Measurements from ENCODE around the gene FCN3. TPM values are rescaled to one million over a fixed set of nuclear protein-coding genes. Genes with fewer than 3 reads are reported as not detected.

Gene FCN3
- total and polyA plus RNA-seq, 2 donors from 2014 or later, result 7.9 to 240 TPM

- H3K4me1 ChIP-seq (ENCODE audit: control insufficient read depth in 2 of 3, insufficient read depth in 2 of 3, low read depth in 1 of 3, low read length in 3 of 3), result peaks cover 6 to 18% (median 12%) of the 10 kb centered on the region in 3 donors
- H3K9ac ChIP-seq (ENCODE audit: low read length in 3 of 3), result no peak overlapping the region
- no peaks in the 10 kb centered on the region for H3K27me3 ChIP-seq (ENCODE audit: control insufficient read depth, insufficient read depth, low read length)
- FAIRE-seq (no peak), DNase-seq (peak; percentile 54 to 84 (median 69))
- no peaks in the 10 kb centered on the region for H3K9me3 ChIP-seq (ENCODE audit: control insufficient read depth in 2 of 3, insufficient read depth in 1 of 3, low read length in 3 of 3)
- H3K36me3 ChIP-seq (ENCODE audit: control insufficient read depth in 2 of 3, insufficient read depth in 3 of 3, low read length in 3 of 3), result no peaks in the 10 kb centered on the region
- intact Hi-C loops (cut with DNase I), result no loop called here
- H3K27ac ChIP-seq (ENCODE audit: low read depth in 2 of 2, low read length in 2 of 2), result no peak overlapping the region
- no peak for TF ChIP-seq CTCF (IDR thresholded peaks at IDR 0.05; ENCODE audit: borderline replicate concordance, extremely low read depth, insufficient read depth)
- H3K4me3 ChIP-seq (ENCODE audit: low read length in 3 of 3), result peak overlapping the region in 1 of 3 donors; percentile 11
These were observed 24.8 kb upstream of the FCN3 start for GRCh38 chr1:27399251-27400025.

GRCh38 chr1:27398405-27399149 lies 24.0 kb upstream of the FCN3 start:
- Histone ChIP-seq H3K27ac (ENCODE audit: low read depth in 2 of 2, low read length in 2 of 2) (no peak overlapping the region), H3K4me1 (ENCODE audit: control insufficient read depth in 2 of 3, insufficient read depth in 2 of 3, low read depth in 1 of 3, low read length in 3 of 3) (peaks cover 6 to 14% (median 9%) of the 10 kb centered on the region in 3 donors), H3K4me3 (ENCODE audit: low read length in 3 of 3) (no peak overlapping the region), H3K27me3 (ENCODE audit: control insufficient read depth, insufficient read depth, low read length) (no peaks in the 10 kb centered on the region), H3K9me3 (ENCODE audit: control insufficient read depth in 2 of 3, insufficient read depth in 1 of 3, low read length in 3 of 3) (no peaks in the 10 kb centered on the region), H3K36me3 (ENCODE audit: control insufficient read depth in 2 of 3, insufficient read depth in 3 of 3, low read length in 3 of 3) (no peaks in the 10 kb centered on the region), H3K9ac (ENCODE audit: low read length in 3 of 3) (no peak overlapping the region)
- no peak for DNase-seq
- intact Hi-C loops (cut with DNase I), result no loop called here
- TF ChIP-seq CTCF (IDR thresholded peaks at IDR 0.05; ENCODE audit: borderline replicate concordance, extremely low read depth, insufficient read depth), result no peak
- no peak for FAIRE-seq

DNA sequence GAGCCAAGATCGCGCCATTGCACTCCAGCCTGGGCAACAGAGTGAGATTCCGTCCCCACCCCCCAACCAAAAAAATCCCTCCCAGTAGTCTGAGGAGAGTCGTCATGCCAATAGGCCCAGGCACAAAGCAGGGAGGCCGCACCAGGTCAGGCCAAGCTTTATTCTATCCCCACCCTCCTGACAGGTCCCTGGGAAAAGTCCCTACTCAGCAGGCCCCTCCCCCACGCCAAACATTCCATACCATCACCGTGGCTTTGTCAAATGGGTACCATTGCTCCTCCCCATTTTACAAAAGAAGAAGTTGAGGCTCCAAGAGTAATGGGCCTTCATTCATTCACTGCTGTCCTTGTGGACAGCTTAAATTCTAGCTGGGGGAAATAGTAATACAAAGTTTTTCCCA lies 23.1 kb upstream of the FCN3 start:
- no peak for FAIRE-seq
- H3K4me3 ChIP-seq (ENCODE audit: low read length in 3 of 3), result no peak overlapping the region
- no peaks in the 10 kb centered on the region for H3K9me3 ChIP-seq (ENCODE audit: control insufficient read depth in 2 of 3, insufficient read depth in 1 of 3, low read length in 3 of 3)
- H3K9ac ChIP-seq (ENCODE audit: low read length in 3 of 3), result no peak overlapping the region
- no peak overlapping the region for H3K27ac ChIP-seq (ENCODE audit: low read depth in 2 of 2, low read length in 2 of 2)
- no peaks in the 10 kb centered on the region for H3K27me3 ChIP-seq (ENCODE audit: control insufficient read depth, insufficient read depth, low read length)
- intact Hi-C loops (cut with DNase I), result no loop called here
- peaks cover 4 to 14% (median 6%) of the 10 kb centered on the region in 3 donors for H3K4me1 ChIP-seq (ENCODE audit: control insufficient read depth in 2 of 3, insufficient read depth in 2 of 3, low read depth in 1 of 3, low read length in 3 of 3)
- no peaks in the 10 kb centered on the region for H3K36me3 ChIP-seq (ENCODE audit: control insufficient read depth in 2 of 3, insufficient read depth in 3 of 3, low read length in 3 of 3)
- DNase-seq, result no peak
- no peak for TF ChIP-seq CTCF (IDR thresholded peaks at IDR 0.05; ENCODE audit: borderline replicate concordance, extremely low read depth, insufficient read depth)
